Activated CD4-positive, alpha-beta T cell treated with anti-CD3 and anti-CD28 coated beads, Interleukin-2, amount 10 ng/mL, durations not matched to agents 24 days and 14 days (primary cell): ENCODE results near the gene WDR26. TPM values are rescaled to one million over a fixed set of nuclear protein-coding genes. Genes with fewer than 3 reads are reported as not detected.
A peak's percentile ranks its signal among the peaks of the same experiment; 100 is the strongest.
"Not testable (repeated sequence)": the region's sequence is repeated elsewhere in the genome, so short reads cannot be mapped to it uniquely, and the experiment has no call there.

Source experiments
- DNase-seq: peaks from one replicate; pipeline ENCODE4 v3.0.0; 2022
- H3K27ac Mint-ChIP-seq: one replicate; pipeline ENCODE4 v1.8.0; 2022; ENCODE audit warnings: mild to moderate bottlenecking, mixed read lengths
- H3K27me3 Mint-ChIP-seq: one replicate; pipeline ENCODE4 v1.8.0; 2022; ENCODE audit warnings: mixed read lengths
- H3K36me3 Mint-ChIP-seq: one replicate; pipeline ENCODE4 v1.8.0; 2022; ENCODE audit warnings: low read depth, mild to moderate bottlenecking, mixed read lengths
- H3K4me1 Mint-ChIP-seq: one replicate; pipeline ENCODE4 v1.8.0; 2021; ENCODE audit warnings: mixed read lengths
- H3K4me3 Mint-ChIP-seq: one replicate; pipeline ENCODE4 v1.8.0; 2022; ENCODE audit warnings: mild to moderate bottlenecking, moderate library complexity, mixed read lengths
- H3K9me3 Mint-ChIP-seq: one replicate; pipeline ENCODE4 v1.8.0; 2021; ENCODE audit warnings: mixed read lengths
- intact Hi-C: fragments of 100-400 bp; cut with micrococcal nuclease; formaldehyde crosslinking; loops from one replicate; pipeline ENCODE4 v1.15.1; 2023
- total RNA-seq: library from RNA; stranded (reverse); gene quantifications from 2 replicates; pipeline ENCODE4 v1.2.3, GENCODE V29; 2022

WDR26 gene
- total RNA-seq, 1 donor from 2014 or later, result 90.9 TPM

GRCh38 chr1:224431726-224432125 lies 2.9 kb downstream of the WDR26 start:
- DNase-seq, result no peak
- no peaks in the 10 kb centered on the region for H3K27me3 Mint-ChIP-seq
- peaks cover 48% of the 10 kb centered on the region for H3K4me1 Mint-ChIP-seq
- H3K36me3 Mint-ChIP-seq, result peaks cover 46% of the 10 kb centered on the region
- H3K9me3 Mint-ChIP-seq, result no peaks in the 10 kb centered on the region
- intact Hi-C loops, result loop anchor here (2.0 to 10.0 kb wide), 9 partner anchors 25 to 1013 kb away; partner anchors contain the start of genes DEGS1, FBXO28, NVL and TP53BP2
- H3K4me3 Mint-ChIP-seq, result peak overlapping the region; percentile 87
- H3K27ac Mint-ChIP-seq, result peak overlapping the region; percentile 44

- peaks cover 44% of the 10 kb centered on the region for H3K4me1 Mint-ChIP-seq
- no peaks in the 10 kb centered on the region for H3K27me3 Mint-ChIP-seq
- peak; percentile 85 for DNase-seq
- intact Hi-C loops, result loop anchor here (2.0 to 10.0 kb wide), 7 partner anchors 26 to 1014 kb away; partner anchors contain the start of genes DEGS1 and TP53BP2
- peak overlapping the region; percentile 78 for H3K4me3 Mint-ChIP-seq
- no peaks in the 10 kb centered on the region for H3K9me3 Mint-ChIP-seq
- peaks cover 50% of the 10 kb centered on the region for H3K36me3 Mint-ChIP-seq
- peak overlapping the region; percentile 84 for H3K27ac Mint-ChIP-seq
Observed at GRCh38 chr1:224430511-224431113, 4.0 kb downstream of the WDR26 start.

- Mint-ChIP-seq H3K9me3 (no peaks in the 10 kb centered on the region), H3K36me3 (peaks cover 57% of the 10 kb centered on the region)
Observed at GRCh38 chr1:224429616-224430326, 4.8 kb downstream of the WDR26 start.

GRCh38 chr1:224428713-224429112 lies 5.9 kb downstream of the WDR26 start:
- H3K4me3 Mint-ChIP-seq, H3K27ac Mint-ChIP-seq, H3K27me3 Mint-ChIP-seq, intact Hi-C loops, H3K9me3 Mint-ChIP-seq: not testable (repeated sequence)
- Mint-ChIP-seq H3K36me3 (peaks cover 66% of the 10 kb centered on the region), H3K4me1 (peaks cover 46% of the 10 kb centered on the region)
- peak; percentile 51 for DNase-seq

More at GRCh38 chr1:224429616-224430326, 4.8 kb downstream of the WDR26 start:
- no peak for DNase-seq
- intact Hi-C loops, result loop anchor here (2.0 to 10.0 kb wide), 7 partner anchors 27 to 1015 kb away; partner anchors contain the start of genes DEGS1 and TP53BP2
- H3K27ac Mint-ChIP-seq, result no peak overlapping the region
- no peaks in the 10 kb centered on the region for H3K27me3 Mint-ChIP-seq
- no peak overlapping the region for H3K4me3 Mint-ChIP-seq
- H3K4me1 Mint-ChIP-seq, result peaks cover 44% of the 10 kb centered on the region

GRCh38 chr1:224427346-224427745 lies 7.3 kb downstream of the WDR26 start:
- Mint-ChIP-seq H3K9me3 (no peaks in the 10 kb centered on the region), H3K36me3 (peaks cover 64% of the 10 kb centered on the region), H3K4me1 (peaks cover 37% of the 10 kb centered on the region), H3K27me3 (no peaks in the 10 kb centered on the region), H3K27ac (no peak overlapping the region), H3K4me3 (no peak overlapping the region)
- DNase-seq, result peak; percentile 44
- intact Hi-C loops, result no loop called here

GRCh38 chr1:224426869-224427268 lies 7.7 kb downstream of the WDR26 start:
- H3K27me3 Mint-ChIP-seq, H3K9me3 Mint-ChIP-seq, intact Hi-C loops, H3K4me3 Mint-ChIP-seq, H3K27ac Mint-ChIP-seq: not testable (repeated sequence)
- peak; percentile 28 for DNase-seq
- Mint-ChIP-seq H3K4me1 (peaks cover 32% of the 10 kb centered on the region), H3K36me3 (peaks cover 65% of the 10 kb centered on the region)

- H3K9me3 Mint-ChIP-seq, result no peaks in the 10 kb centered on the region
- intact Hi-C loops, result no loop called here
- no peak overlapping the region for H3K27ac Mint-ChIP-seq
- H3K27me3 Mint-ChIP-seq, result no peaks in the 10 kb centered on the region
- H3K36me3 Mint-ChIP-seq, result peaks cover 65% of the 10 kb centered on the region
- H3K4me3 Mint-ChIP-seq, result no peak overlapping the region
- peak; percentile 24 for DNase-seq
- H3K4me1 Mint-ChIP-seq, result peaks cover 23% of the 10 kb centered on the region
Observed at GRCh38 chr1:224425279-224425884, 9.2 kb downstream of the WDR26 start.

GRCh38 chr1:224420106-224420505 lies 14.5 kb downstream of the WDR26 start:
- Mint-ChIP-seq H3K9me3 (no peaks in the 10 kb centered on the region), H3K4me3 (no peak overlapping the region), H3K36me3 (peaks cover 70% of the 10 kb centered on the region), H3K4me1 (peaks cover 10% of the 10 kb centered on the region), H3K27me3 (no peaks in the 10 kb centered on the region), H3K27ac (no peak overlapping the region)
- intact Hi-C loops, result no loop called here
- DNase-seq, result no peak

- intact Hi-C loops, result loop anchor here (10.0 kb wide), 1 partner anchor 147 kb away; no protein-coding TSS in a partner anchor
- H3K27me3 Mint-ChIP-seq, result no peaks in the 10 kb centered on the region
- H3K9me3 Mint-ChIP-seq, result no peaks in the 10 kb centered on the region
- no peak overlapping the region for H3K27ac Mint-ChIP-seq
- no peak for DNase-seq
- peaks cover 52% of the 10 kb centered on the region for H3K36me3 Mint-ChIP-seq
- no peak overlapping the region for H3K4me3 Mint-ChIP-seq
- H3K4me1 Mint-ChIP-seq, result peaks cover 14% of the 10 kb centered on the region
Observed at GRCh38 chr1:224411766-224412165, 22.8 kb downstream of the WDR26 start.

- peaks cover 61% of the 10 kb centered on the region for H3K36me3 Mint-ChIP-seq
- peaks cover 27% of the 10 kb centered on the region for H3K4me1 Mint-ChIP-seq
- H3K9me3 Mint-ChIP-seq, result no peaks in the 10 kb centered on the region
Observed at GRCh38 chr1:224408294-224408590, 26.4 kb downstream of the WDR26 start.

GRCh38 chr1:224407571-224408293 lies 26.9 kb downstream of the WDR26 start:
- no peaks in the 10 kb centered on the region for H3K27me3 Mint-ChIP-seq

More at GRCh38 chr1:224408294-224408590, 26.4 kb downstream of the WDR26 start:
- H3K4me3 Mint-ChIP-seq, result no peak overlapping the region
- H3K27ac Mint-ChIP-seq, result no peak overlapping the region
- H3K27me3 Mint-ChIP-seq, result no peaks in the 10 kb centered on the region
- intact Hi-C loops, result no loop called here
- no peak for DNase-seq

GRCh38 chr1:224406216-224406615 lies 28.4 kb downstream of the WDR26 start:
- Mint-ChIP-seq H3K4me1 (peaks cover 25% of the 10 kb centered on the region), H3K9me3 (no peaks in the 10 kb centered on the region), H3K4me3 (no peak overlapping the region), H3K27me3 (no peaks in the 10 kb centered on the region), H3K36me3 (peaks cover 54% of the 10 kb centered on the region), H3K27ac (peak overlapping the region; percentile 10)
- no peak for DNase-seq
- intact Hi-C loops, result no loop called here

More at GRCh38 chr1:224407571-224408293, 26.9 kb downstream of the WDR26 start:
- DNase-seq, result no peak
- Mint-ChIP-seq H3K9me3 (no peaks in the 10 kb centered on the region), H3K27ac (no peak overlapping the region), H3K4me3 (no peak overlapping the region), H3K4me1 (peaks cover 27% of the 10 kb centered on the region), H3K36me3 (peaks cover 58% of the 10 kb centered on the region)
- intact Hi-C loops, result no loop called here

- intact Hi-C loops, result no loop called here
Observed at GRCh38 chr1:224405604-224405970, 29.0 kb downstream of the WDR26 start.

More at GRCh38 chr1:224405604-224405970, 29.0 kb downstream of the WDR26 start:
- Mint-ChIP-seq H3K9me3 (no peaks in the 10 kb centered on the region), H3K27me3 (no peaks in the 10 kb centered on the region), H3K4me3 (no peak overlapping the region), H3K4me1 (peaks cover 28% of the 10 kb centered on the region), H3K27ac (peak overlapping the region; percentile 17), H3K36me3 (peaks cover 57% of the 10 kb centered on the region)
- no peak for DNase-seq
